HG03064 (cell line): ENCODE data around the gene ZNF12.
"Not testable (repeated sequence)": the region's sequence is repeated elsewhere in the genome, so short reads cannot be mapped to it uniquely, and the experiment has no call there.

Experiments
- ATAC-seq: cut with Tn5 transposase; IDR thresholded peaks from one replicate; pipeline ENCODE4 v1.9.1; 2021; ENCODE audit warnings: low read depth; ENCODE audit not compliant: unreplicated experiment

ZNF12 gene

DNA sequence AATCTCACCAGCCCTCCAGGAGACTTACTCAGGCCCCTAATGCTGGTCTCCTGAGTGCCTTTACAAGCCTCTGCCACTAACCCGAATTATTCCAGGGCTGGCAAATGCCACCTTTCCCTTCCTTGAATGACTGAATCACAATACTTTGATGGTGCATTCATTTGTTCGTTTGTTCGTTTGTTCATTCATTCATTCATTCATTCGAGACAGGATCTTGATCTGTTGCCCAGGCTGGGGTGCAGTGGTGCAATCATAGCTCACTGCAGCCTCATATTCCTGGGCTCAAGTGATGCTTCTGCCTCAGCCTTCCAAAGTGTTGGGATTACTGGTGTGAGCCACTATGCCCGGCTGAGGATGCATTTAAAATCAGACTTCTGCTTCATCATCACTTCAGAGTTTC is 6.0 kb downstream of the ZNF12 start:
- ATAC-seq = no peak

DNA sequence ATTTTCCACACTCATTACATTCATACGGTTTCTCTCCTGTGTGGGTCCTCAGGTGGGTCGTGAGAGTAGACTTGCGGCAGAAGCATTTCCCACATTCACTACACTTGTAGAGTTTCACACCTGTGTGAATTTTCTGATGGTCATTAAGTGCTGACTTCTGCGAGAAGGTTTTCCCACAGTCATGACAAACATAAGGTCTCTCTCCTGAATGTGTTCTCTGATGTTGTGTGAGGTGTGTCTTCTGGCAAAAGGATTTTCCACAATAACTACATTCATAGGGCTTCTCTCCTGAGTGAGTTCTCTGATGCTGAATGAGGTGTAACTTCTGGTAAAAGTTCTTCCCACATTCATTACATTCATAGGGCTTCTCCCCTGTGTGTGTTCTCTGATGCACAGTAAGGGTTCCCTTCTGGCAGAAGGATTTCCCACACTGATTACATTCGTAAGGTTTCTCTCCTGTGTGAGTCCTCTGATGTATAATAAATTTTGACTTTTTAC is 15.1 kb downstream of the ZNF12 start:
- ATAC-seq = no peak

DNA sequence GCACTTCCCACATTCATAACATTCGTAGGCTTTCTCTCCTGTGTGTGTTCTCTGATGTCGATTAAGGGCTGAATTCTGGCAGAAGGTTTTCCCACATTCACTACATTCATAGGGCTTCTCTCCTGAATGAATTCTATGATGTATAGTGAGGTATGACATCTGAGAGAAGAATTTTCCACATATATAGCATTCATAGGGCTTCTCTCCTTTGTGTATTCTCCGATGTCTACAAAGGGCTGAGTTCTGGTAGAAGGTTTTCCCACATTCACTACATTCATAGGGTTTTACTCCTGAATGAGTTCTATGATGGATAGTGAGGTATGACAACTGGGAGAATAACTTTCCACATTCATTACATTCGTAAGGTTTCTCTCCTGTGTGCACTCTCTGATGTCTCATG is 15.6 kb downstream of the ZNF12 start:
- no peak for ATAC-seq

DNA sequence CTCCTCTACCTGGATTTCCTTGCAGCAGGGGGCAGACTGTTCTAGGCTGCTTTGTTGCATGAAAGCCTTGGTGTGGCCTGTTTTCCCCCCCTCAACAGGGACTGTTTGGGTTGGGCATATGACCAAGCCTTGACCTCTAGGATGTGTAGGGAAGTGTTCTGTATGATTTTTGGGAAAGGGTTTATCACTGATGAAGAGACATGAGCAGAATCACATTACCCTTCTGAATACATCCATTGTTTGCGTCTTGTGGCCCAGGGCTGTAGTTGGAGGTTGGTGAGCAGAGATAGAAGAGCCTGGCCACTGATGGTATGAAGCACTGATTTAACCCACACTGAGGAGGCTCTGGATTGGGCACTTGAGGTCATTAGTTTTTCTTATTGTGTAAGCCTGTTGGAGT is 26.6 kb downstream of the ZNF12 start:
- ATAC-seq = no peak

DNA sequence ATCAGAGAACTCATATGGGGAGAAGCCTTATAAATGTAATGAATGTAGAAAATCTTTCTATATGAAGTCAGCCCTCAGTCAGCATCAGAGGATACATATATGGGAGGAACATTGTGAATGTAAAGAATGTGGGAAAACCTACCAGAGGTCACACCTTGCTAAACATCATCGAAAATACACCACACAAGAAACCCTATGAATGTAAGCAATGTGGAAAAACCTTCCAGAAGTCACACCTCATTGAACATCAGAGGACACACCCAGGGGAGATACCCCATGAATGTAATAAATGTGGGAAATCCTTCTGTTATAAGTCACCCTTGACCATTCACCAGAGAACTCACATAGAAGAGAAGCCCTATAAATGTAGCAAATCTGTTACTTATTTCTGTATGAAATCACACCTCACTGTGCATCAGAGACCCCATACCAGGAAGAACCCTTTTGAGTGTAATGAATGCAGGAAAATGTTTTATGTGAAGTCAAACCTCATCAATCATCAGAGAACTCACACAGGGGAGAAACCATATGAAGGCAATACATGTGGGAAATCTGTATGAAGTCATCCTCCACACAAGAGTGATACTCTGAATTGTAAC is 30.8 kb downstream of the ZNF12 start:
- no peak for ATAC-seq

DNA sequence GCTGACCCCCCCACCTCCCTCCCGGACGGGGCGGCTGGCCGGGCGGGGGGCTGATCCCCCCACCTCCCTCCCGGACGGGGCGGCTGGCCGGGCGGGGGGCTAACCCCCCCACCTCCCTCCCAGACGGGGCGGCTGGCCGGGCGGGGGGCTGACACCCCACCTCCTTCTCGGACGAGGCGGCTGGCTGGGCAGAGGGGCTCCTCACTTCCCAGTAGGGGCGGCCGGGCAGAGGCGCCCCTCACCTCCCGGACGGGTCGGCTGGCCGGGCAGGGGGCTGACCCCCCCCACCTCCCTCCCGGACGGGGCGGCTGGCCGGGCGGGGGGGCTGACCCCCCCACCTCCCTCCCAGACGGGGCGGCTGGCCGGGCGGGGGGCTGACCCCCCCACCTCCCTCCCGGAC is 35.9 kb downstream of the ZNF12 start:
- not testable (repeated sequence) for ATAC-seq

DNA sequence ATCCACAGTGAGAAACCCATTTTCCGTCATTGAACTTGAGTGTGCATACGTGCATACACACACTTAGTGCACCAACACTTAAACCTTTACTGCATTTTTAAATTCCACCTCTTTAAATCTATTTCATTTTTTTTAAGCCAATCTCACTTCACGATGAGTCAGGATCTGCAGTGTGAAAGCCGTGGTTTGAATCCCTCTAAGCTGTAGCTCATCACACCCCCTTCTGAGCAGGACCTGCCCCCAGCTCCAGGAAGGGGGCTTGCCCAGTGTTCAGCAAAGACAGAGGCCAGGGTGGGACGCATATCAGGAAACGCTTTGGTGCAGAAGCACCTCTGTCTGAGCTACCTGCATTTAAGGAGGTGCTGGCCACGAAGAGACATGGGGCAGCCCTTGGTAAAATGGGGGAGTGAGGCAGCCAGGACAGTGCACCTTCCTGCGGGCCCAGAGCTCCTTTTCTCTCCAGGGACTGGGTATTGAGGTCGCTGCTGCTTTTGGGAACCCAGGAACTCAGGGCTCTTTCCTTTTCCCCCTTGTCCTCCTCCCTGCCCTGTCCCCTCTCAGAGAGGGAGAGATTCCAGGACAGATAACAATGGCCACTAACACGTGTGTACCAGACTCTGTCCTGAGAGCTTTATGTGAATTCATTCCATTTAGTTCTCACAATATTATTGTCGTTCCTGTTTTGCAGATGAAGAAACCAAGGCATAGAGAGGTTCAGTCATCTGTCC is 48.0 kb downstream of the ZNF12 start:
- no peak for ATAC-seq

DNA sequence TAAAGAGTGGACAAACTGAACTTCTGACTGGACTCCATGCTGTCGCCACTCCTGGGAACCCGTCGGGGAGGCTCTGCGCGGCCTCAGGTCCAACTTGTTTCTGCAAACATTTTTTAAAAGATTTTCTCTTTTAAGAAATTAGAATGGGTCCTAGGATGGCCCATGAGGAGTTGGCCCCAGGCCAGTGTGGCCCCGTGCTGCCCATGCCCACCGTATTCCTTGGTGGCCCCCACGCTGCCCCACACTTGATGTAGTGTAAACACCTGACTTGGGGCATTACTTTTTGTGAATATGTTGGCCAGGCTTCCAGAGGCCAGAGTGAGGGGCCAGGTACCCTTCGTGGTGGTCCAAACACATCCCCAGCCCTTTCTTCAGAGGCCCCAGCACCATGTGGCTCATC is 50.3 kb downstream of the ZNF12 start:
- no peak for ATAC-seq

DNA sequence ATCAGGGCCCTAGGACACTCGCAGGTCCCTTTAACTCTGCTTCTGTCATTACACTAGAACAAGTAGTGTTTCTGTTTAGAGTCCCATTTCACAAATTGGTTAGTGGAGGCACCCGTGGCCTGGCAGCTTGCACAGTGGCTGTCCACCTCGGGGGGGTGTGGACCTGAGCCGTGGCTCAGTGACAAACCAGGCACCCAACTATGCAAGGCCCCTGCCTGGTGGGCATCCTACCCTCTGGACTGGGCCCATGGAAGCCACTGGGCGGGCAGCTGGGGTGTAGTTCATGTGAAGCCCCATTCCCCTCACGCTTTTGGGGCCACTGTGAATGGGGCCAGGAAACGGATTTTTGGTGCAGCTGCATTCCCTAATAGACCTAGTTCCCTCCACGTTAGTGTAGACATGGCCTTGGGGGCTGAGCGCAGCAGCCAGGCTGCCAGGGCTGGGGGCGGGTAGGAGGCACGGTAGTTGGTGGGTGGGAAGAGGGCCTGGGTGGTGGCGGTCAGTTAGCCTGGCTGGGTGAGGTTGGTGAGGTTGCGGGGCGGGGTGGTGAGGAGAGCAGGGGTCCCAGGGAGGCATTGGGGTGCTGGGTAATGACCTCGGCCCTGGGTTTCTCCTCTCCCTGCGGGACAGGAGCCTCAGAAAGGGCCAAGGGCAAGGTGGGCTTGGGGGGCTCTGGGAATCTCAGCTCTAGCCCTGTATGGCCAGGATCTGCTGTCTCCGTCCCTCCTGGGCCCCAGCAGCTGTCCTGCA is 50.9 kb downstream of the ZNF12 start:
- ATAC-seq = no peak

DNA sequence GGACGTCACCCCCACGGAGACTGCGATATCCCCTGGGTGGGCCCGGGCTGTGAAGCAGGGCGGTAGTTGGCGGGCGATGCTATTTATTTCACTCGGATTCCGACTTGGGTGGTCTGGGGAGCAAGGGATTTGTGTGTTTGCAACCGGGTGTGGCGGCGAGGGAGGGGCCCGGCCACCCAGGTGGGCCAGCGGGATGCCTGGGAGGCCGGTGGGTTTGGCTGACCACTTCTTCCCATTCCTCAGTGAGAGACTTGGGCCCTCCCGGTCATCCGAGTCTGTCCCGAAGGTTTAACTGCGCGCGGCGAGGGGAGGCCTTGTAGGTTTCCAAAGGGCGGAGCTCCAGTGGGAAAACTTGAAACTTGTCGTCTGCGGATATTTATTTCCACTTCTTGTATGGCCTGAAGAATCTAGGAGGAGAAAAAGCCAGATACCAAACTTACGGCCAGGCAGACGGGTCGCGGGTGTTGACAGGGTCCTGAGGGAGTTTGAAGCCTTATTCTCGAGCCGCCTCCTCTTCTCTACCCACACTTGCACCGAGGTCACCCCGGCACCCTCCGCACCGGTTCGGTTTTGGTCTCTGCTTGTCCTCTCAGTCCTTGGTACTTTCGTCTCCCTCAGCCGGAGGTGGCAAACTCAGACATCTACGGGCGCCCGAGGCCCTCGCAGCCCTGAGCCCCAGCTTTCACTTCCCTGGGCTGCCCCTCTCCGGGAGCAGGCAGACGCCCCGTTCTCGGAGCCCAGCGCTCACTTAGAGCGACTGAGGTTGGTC is 51.7 kb downstream of the ZNF12 start:
- no peak for ATAC-seq

DNA sequence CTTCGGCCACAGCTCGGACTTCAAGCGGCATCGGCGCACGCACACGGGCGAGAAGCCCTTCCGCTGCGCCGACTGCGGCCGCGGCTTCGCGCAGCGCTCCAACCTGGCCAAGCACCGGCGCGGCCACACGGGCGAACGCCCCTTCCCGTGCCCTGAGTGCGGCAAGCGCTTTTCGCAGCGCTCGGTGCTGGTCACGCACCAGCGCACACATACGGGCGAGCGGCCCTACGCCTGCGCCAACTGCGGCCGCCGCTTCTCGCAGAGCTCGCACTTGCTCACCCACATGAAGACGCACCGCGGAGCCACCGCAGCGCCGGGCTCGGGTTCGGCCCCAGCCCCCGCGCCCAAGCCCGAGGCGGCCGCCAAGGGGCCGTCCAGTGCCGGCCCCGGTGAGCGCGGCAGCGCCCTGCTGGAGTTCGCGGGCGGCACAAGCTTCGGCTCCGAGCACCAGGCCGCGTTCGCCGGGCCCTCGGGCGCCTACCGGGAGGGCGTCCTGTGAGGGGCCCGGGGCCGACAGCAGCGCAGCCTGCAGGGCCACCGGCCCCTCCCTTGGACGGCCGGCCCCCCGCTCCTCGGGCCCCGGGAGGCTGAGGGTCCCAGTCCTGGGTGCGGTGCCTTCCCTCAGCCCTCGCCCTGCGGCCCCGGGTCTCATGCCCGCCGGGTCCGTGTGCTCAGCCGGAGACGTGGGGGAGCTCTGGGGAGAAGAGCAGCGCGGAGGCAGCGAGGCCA is 52.5 kb downstream of the ZNF12 start:
- no peak for ATAC-seq

DNA sequence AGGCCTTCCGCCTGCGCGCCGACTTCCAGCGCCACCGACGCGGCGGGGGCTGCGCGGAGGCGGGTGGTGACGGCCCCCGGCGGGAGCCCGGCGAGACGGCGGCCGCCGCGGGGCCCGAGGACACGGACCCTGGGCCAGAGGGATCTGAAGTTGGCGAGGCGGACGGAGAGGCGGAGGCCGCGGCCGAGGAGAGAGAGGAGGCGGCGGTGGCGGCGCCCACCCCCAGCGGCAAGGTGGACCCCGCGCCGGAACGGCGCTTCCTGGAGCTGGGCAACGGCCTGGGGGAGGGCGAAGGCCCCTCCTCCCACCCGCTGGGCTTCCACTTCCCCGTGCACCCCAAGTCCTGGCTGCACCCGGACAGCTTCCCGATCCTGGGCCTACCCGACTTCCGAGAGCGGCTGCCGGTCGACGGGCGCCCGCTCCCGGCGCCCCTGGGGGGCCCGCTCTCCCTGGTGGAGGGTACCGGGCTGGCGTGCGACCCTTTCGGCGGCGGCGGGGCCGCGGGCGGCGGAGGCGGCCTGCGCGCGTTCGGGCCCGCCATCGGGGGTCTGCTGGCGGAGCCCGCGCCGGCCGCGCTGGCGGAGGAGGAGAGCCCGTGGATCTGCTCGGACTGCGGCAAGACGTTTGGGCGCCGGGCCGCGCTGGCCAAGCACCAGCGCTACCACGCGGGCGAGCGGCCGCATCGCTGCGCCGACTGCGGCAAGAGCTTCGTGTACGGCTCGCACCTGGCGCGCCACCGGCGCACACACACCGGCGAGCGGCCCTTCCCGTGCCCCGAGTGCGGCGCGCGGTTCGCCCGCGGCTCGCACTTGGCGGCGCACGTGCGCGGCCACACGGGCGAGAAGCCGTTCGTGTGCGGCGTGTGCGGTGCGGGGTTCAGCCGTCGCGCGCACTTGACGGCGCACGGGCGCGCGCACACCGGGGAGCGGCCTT is 53.4 kb downstream of the ZNF12 start:
- no peak for ATAC-seq

DNA sequence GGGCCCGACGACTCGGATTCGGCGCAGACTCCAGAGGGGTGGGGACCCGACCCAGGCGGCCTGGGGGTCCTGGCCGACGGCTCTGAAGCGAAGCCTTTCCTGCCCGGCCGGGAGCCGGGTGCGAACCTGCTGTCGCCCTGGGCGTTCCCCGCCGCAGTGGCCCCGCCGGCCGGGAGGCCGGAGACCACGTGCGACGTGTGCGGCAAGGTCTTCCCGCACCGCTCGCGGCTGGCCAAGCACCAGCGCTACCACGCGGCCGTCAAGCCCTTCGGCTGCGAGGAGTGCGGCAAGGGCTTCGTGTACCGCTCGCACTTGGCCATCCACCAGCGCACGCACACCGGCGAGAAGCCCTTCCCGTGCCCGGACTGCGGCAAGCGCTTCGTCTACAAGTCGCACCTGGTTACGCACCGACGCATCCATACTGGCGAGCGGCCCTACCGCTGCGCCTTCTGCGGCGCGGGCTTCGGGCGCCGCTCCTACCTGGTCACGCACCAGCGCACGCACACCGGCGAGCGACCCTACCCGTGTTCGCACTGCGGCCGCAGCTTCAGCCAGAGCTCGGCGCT is 54.2 kb downstream of the ZNF12 start:
- no peak for ATAC-seq

DNA sequence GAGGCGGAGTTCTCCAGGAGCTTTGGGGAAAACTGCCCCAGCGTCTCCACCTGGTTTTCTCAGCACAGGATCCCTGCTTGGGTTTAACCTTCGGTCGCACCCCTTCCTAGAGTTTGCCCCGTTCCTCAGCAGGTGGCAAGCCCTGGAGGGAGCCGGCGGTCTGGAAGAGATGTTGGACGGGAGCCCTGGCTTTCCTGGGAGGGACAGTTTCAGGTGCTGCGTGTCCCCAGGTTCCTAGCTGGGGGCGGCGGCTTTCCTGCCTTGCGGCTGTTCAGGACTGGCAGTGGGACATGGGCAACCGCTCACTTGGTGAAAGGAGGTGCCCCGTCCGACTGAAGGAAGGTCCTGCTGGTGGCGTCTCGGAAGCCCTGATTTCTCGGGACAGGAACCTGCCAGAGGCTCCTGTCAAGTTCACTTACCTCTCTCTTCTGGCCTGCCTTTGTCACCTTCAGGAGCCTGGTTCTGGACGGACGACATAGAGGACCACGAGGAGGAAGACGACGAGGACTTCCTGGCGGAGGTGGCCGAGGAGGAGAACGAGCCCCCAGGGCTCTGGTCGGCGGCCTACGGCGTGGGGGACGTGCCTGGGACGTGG is 54.8 kb downstream of the ZNF12 start:
- ATAC-seq = no peak

DNA sequence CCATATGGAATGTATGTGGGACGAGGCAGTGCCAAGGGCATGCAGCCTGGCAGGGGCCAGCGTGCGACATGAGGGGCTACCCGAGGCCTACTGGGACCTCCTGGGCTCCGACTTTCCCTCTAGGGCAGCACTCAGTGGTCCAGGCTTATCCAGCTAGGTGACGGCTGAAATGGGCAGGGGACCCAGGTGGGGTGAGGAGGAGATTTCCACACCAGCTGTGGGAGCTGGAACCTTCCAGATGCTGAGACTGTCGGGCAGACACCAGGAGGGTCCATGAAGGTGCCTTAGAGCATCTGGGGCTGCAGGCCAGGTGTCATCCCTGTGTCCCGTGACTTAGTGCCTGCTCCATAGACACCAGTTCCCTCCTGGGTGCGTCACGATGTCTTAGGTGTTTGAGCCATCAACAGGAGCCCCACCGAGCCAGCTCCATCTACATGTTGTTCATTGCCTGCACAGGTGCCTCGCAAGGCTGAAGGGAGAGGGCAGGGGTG is 56.2 kb downstream of the ZNF12 start:
- no peak for ATAC-seq

DNA sequence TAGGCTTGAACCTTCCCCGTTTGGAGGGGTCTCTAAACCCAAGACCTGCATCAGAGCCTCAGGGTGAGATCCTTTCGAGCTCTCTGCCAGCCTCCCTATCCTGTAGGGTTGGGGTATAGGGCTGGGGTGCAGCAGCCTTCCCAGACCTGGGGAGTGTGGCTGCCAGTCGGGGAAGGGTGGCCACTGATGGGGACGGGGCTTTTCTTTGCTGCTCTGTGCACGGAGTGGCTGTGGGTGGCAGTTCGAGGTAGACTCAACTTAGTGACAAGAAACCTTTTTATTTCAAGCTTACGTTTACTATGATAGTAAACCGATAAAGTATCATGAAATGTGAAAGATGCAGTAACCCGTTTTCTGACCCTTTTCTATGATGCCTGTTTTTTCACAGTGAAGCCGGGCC is 56.7 kb downstream of the ZNF12 start:
- ATAC-seq = no peak

DNA sequence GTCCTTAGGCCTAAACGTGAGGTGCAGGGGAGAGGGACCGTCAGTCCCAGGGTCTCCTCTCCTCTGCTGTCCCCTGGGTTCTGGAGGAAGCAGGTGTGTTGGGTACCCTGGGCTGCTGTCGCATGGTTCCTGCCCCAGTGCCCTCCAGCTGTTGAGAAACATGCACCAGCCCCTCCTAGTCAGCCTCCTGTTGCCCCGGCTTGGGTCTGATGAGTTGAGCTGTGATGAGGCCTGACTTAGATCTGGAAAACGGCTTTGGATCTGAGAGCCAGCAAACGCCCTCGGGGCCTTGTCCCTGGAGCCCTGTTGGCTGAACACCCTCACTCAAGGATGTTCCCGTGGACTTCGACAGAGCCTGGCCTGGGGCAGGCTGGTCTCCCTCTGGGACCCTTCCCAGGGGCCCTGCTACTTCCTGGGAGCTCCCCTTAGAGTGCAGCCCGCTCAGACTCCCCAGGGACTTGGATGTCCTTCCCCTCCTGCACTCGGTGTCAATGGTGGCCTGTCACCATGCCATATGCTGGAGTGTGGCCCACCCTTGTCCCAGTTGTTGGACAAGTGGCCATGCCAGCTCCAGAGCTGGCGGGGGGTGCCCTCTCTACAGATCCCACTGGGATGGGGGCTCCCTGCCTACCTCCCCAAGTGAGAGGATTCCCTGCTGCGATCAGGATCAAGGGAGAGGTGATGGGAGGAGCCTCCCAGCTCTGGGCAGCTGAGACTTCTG is 57.3 kb downstream of the ZNF12 start:
- no peak for ATAC-seq

DNA sequence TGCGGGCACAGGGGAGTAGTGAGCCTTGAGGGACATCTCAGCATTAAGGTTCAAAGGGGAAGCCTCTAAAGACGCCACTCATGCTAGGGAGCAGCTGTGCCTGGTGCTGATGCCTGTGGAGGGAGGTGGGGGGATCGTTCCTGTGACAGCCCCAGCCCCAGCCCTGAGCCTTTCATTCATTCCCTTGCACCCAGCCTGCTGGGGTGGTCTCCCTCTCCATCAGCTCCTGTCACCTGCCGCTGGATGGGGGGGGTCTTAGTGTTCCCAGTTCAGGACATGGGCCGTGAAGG is 58.0 kb downstream of the ZNF12 start:
- no peak for ATAC-seq
